GF-D8 (cell line): Measurements from ENCODE around the gene SLC1A1.

ENCODE experiments used
- DNase-seq: peaks from one replicate; lab custom pipeline; 2025; lab: John Stamatoyannopoulos, UW

SLC1A1 gene

DNA sequence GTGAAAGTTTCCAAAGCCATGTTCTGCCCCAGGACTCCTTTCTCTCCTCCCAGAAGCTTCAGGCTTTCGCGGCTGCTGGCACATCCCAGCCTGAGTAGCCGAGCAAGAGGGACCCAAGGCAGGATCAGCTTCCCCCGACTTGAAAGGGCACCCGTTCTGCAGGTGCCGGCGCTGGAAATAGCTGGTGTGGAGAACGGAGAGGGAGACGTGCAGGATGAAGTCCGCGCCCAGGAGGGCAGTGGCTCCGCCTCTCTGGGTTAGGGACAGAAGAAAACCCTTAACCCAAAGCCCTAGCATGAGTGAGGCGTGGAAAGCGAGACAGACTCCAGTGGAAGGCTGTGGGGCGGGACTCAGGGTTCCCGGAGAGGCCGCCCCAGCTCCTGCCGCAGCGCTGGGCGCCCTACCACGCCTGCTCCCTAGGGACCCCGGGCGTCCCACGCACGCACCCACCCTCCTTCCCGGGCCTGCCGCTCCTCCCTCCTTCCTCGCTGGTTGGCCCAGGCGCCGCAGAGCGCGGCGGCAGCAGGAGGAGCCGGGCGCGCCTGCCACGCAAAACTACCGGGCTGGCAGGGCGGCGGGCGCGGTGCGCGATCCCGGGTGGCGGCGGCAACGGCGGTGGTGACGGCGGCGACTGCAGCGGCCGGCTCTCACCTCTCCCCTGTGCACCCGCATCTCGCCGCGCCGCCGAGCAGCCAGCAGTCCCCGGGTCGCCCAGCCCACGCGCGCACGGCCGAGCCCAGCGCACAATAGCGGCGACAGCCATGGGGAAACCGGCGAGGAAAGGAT is at the start of gene SLC1A1:
Gene SLC1A1, plus strand, starts transcription at position 550 of the 786 bp plus-strand sequence. Its CDS starts 212 bp downstream, at position 762.
- DNase-seq = no peak

DNA sequence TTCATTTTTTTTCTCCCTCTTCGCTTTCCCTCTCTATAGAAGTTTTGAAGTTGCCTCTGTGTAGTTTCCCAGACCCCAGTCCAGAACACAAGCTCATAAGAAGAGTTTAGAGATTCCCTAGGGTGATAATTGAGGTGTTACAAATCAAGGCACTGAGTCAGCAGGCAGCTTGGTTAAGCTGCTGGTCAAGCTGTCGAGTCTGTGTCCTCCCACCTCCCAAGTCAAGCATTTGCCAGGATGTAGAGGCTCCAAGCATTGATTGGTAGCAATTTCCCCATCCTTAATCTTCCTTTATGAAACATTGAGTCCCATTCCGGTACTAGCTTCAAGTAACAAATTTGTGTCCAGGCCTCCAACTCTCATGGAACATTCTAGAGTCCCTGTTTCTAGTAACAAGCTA is 47.5 kb upstream of the SLC1A1 start:
- no peak for DNase-seq

DNA sequence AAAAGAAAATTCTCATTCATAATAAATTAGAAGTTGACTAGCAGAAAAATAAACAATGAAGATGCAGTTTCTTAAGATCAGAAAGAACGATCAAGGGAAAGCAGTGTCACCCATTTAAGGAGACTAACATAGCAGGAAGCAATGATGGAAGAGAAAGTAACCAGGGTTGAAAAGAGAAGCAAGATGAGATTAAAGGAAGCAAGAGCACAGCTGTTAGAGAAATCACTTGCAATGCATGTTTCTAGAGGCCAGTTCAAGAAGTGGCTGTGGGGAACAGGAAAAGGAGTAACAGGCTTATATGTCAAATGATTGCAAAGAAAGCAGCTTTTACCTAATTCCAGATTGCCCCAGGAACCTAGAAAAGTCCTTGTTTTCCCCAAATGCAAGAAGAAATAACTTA is 46.8 kb upstream of the SLC1A1 start:
- no peak for DNase-seq

DNA sequence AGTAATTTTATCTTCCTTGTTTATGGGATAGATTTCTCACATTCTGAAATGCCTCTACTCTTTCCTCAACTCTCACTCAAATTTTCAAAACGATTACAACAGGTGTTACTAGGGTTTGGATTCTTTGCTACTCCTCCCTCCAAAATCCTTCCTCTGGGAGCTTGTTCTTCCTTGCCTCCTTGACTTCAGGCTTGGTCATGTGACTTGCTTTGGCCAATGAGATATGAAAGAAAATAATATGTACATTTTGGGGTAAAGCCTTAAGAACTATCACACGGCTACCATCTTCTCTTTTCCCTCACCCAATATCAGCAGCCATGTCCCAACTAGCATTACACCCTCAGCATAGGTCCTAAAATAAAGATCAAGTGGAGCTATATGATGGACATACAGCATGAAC is 28.8 kb upstream of the SLC1A1 start:
- no peak for DNase-seq

DNA sequence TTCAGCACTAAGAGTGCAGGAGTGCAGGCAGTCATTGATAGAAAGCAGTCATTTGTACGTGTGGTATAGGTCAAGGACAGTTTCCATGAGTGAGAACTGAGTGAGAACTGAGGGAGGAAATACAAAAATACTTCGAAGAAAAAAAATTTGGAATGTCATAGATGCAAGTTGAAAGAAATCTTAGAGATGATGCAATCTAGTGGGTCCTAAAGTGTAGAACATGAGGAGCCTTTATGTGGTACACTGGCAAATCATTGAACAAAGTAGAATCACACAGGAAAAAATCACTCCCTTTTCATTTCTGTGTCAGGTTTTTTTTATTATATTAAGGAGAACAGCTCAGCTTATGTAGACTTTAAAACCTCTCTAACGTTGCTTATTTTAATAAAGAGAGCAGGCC is 26.4 kb upstream of the SLC1A1 start:
- DNase-seq = no peak

DNA sequence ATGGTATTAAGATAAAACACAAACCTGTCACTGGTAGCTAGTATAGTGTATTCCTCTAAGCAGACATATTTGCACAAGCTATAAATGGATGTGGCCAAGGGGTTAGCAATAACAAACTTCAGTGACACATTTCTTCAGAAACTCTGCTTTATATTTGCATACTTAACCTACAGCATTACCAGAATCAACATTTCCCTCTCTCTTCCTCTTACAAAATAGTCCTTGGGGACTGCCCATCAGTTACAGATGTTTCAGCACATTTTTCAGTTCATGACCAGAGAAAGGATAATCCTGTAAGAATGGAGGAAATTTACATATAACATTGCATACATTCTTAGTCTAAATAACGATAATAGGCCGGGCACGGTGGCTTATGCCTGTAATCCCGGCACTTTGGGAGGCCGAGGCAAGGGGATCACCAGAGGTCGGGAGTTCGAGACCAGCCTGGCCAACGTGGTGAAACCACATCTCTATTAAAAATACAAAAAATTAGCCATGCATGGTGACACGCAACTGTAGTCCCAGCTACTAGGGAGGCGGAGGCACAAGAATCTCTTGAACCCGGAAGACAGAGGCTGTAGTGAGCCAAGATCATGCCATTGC is 25.3 kb upstream of the SLC1A1 start:
- no peak for DNase-seq

DNA sequence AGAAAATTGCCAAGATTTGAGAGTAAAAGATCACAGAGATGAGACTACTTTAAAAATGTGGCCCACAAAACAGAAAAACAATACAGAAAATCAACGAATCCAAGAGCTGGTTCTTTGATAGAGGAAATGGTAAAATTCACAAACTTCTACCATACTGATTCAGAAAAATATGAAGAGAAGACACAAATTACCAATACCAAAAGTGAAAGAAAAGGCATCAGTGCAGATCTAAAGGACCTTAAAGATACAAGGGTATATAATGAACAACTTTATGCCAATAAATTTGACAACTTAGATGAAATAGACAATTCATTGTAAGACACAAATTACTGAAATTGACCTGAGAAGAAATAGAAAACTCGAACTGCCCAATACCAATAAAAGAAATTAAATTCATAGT is 24.4 kb upstream of the SLC1A1 start:
- no peak for DNase-seq

DNA sequence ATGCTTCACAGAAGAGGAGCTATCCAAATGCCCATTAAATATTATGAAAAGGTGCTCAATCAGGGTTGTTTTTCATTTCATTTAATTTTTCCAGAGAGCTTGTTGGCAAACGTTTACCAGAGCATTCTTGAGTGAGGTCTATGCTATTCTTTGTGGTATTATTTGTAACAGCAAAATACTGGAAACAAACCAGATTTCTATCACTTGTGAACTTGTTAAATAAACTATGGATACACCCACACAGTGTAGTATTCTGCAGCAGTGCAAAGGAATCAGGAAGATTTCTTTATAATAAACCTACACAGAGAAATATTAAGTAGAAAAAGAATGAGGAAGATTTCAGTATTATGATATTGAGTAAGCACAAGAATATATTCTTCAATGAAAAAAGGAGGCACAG is 15.0 kb upstream of the SLC1A1 start:
- DNase-seq = no peak

DNA sequence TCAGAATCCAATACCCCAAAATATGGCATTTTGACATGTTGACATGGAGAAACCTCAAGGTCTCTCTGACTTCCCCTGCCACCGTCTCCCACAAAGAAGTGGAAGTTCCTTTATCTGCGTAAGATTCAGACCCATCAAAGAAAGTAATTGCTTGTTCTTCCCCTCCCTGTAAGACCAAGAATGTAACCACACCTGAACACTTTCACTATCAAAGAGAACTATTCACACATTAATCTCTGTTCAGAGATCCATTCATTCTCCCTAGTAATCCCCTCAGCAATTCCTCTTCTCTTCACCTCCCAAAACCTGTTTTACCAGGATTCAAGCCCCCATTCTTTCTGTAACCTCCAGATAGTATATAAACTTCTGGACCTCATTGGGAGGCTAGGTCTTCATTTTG is 4.1 kb upstream of the SLC1A1 start:
- no peak for DNase-seq

DNA sequence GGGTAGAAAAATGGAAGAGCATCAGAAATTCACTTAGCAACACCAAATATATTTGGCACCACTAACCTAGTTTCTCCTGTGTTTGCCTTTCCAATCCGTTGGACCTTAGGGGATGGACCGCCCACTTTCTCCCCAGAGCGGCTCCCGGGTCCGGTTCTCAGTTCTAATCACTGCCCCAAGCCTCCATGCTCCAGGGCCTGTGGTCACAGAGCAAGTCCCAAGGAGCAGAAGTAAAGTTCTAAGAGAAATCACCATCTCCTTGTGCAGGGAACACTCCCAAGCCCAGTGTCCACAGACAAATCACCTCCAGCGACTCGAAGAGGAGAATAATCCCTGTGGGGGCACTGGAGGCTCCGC is 728 bp upstream of the SLC1A1 start:
- no peak for DNase-seq

DNA sequence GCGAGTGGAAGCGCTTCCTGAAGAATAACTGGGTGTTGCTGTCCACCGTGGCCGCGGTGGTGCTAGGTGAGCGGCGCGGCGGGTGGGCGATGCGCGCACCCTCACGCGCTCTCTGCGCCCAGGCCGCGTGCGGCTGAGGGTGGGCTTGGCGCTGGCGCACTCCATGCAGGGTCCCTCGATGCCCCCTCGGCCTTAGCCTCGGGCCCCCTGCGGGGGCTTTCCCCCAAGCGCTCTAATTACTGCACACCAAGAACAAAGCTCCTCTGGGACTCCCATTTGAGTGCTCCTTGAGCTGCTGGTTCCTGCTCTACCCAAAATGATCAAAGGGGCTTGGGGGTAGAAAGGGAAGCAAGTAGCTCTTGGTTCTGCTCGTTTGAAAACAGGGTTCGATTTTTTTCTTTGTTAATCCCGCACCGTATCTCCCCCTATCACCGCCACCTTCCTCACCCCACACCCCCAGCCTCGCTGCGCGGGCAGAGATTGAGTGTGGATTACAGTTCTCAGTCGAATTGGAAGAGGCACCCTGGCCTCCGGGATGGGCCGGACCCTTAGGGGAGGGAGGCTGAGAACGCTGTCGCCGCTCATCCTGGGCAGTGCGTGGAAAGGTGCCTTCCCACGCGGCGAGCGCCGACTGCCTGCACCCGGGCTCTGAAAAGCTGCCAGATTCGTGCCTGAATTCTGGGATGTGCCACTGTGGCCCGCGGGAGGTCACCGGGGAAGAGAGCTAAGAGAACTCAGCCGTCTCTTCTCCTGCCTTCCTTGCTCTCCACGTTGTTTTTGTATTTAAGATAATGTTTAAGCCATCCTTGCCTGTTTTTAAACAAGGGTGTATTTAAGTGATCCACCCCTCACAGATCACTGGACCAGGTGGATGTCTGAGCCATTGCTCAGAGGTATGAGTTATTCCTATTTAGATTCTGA is 697 bp downstream of the SLC1A1 start:
- no peak for DNase-seq

DNA sequence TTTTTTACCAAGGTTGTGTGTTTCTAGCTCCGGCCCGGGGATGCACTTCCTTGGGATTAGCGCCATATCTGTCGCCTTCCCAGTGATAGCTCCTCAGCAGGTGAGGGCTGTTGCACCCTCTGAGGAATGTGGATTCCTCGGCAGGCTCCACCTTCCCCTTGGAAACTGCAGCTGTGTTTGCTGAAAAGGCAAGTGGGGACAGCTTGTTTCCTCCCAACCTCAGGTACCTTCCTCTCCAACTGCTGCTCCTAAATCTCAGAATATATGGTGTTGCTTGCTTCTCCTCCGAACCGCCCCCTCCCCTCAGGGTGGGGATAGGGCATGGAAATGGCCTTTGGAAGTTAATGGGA is 1.3 kb downstream of the SLC1A1 start:
- no peak for DNase-seq

DNA sequence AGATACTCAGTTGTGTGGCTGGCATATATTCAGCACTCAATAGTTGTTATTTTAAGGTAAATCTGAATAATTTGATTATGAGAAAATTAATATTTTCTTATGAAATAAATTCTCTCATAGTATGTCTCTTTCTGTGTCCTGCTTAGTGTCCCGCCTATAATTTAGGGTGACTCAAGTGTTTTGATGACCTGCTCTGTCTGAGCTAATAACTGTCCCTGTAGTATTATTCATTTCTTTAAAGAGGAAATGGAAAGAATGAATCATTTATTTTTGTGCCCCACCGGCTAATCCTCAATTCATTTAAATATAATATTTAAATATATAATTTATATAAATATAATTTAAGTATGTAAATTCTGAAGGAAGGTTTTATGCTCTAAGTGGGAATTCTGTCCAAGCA is 4.1 kb downstream of the SLC1A1 start:
- no peak for DNase-seq

DNA sequence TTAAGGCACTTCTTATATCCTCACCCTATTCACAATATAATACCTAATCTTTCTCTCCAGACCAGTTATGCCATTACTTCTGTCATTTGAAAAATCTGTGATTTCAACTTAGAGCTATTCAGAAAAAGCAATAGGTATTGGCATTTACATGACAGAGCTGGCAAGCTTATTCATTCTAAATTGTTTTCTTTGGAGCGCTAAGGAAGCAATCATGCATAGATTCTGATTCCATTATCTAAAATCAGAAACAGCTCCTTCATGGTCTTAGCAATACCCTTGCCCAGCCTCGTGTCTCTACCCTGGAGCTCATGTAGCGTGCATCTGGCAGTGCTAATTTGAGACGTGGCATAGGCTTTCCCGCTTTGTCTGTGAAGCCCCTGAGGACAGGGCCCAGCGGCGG is 4.5 kb downstream of the SLC1A1 start:
- DNase-seq = no peak

DNA sequence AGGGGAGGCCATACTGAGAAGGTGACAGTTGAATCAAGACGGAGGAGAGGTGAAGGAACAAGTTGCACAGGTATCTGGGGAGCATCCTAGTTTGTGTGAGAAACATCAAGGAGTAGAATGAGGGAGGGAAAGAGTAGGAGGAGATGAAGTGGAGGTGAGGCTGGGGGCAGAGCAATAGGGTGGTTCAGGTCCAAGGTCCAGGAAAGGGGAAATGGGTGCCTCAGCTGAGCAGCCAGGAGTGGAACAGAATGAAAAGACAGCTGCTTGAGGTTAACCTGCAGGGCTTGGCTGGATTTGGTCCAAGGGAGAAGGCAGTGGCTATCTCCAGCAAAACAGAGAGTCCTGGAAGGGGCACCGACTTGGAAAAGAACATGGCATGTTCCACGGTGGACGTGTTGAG is 5.3 kb downstream of the SLC1A1 start:
- no peak for DNase-seq

DNA sequence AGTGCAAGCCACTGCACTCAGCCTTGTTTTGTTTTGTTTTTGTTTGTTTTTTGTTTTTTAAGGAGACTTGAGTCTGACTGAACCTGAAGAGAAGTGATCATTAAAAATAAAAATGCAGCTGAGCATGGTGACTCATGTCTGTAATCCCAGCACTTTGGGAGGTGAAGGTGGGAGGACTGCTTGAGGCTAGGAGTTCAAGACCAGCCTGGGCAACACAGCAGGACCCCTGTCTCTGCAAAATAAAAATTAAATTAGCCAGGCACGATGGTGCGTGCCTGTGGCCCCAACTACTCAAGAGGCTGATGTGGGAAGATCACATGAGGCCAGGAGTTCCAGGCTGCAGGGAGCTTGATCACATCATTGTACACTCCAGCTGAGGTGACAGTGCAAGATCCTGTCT is 6.2 kb downstream of the SLC1A1 start:
- no peak for DNase-seq

DNA sequence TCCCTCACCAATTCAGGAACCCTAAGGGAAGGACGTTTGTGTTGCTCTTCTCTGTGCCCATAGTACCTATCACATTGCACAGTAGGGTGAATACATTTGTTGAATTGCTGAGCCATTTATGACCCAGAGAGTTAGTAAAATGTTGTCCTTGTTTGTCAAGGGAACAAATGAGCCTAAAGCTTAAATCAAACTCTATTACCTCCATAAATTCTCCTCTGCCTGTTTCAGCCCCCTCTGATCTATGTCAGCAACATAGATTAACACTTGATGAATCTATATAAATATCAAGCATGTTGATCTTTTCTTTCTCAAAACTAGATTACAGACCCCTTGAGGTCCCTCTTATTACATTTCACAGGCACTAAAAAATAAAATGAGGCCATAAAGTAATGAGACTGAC is 7.1 kb downstream of the SLC1A1 start:
- DNase-seq = no peak

DNA sequence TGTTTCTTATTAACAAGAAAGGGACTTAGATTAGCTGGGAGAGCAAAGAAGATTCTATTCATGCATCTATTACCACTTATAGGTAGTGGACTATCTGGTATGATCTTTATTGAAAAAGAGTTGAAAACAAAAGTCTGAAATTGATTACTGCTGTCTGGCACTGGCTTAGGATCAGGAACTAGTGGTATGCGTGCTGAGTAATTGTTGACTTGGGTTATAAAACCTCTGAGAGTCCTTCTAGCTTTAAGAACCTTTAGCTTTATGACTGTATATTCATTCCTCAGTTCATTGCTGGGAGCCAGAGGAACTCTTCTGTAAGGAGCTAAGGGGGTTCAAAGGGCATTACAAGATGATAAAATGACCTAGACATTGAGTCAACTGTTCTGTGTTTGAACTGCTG is 7.6 kb downstream of the SLC1A1 start:
- no peak for DNase-seq

DNA sequence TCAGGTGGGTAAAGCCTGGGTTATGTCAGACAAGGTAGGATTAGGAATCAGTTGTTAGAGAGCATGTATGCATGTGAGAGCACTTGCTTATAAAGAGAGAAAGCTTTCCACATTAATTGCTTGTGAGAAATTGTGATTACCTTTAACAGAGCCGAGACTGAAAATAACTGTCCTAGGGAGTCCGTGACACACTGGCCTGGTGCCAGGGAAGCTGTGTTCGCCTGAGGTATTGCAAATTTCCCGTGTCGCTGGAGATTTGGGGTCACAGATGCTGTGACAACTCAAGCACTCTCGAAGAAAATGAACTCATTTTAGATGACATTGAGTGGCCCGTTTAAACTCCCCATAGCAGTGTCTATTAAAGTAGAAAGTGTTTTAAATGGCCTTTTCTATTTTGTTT is 9.6 kb downstream of the SLC1A1 start:
- no peak for DNase-seq

DNA sequence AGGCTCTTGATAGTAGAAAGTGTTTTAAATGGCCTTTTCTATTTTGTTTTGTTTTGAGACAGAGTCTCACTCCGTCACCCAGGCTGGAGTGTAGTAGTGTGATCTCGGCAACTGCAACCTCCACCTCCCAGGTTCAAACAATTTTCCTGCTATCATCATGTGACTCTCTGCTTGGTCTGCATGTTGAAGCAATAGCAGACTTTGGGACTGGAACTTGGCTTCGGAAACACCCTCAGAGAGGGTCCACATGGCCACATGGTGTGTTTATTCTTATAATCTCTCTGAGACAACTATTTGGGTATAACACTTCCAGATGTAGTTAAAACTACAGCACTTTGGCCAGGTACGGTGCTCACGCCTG is 10.9 kb downstream of the SLC1A1 start:
- no peak for DNase-seq

DNA sequence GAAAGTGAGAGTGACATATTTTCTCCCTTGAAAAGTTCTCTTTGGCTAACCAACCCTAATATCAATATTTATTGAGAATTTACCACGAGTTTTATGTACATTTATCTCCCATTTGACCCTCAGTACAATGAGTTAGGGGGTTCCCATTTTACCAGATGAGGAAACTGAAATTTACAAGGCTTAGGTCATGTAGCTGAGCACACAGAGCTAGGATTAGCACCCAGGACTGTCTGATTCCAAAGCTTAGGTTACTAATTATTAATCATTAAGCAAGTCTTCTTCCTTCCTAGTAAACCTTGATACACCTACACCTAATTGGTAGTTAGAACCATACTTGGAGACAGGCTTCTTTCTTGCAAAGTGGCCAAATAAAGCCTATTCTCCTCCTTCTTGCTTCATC is 12.2 kb downstream of the SLC1A1 start:
- DNase-seq = no peak

DNA sequence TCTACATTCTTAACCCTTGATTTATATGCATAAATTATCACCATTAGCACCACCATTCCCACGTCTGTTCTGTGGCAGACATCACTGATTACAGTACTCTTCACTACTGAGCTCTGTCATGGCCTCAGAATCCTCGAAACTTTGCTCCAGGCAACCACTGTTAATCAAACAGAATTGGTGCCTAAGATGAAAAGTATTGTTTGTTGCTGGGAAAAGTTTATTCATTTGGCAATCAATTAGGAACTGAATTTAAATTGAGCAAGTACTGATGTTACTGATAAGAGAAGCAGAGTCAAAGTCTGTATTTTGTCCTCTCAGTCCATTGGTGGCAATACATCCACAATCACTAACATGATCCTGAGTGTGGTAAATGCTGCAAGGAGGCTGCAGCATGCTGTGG is 12.8 kb downstream of the SLC1A1 start:
- DNase-seq = no peak

DNA sequence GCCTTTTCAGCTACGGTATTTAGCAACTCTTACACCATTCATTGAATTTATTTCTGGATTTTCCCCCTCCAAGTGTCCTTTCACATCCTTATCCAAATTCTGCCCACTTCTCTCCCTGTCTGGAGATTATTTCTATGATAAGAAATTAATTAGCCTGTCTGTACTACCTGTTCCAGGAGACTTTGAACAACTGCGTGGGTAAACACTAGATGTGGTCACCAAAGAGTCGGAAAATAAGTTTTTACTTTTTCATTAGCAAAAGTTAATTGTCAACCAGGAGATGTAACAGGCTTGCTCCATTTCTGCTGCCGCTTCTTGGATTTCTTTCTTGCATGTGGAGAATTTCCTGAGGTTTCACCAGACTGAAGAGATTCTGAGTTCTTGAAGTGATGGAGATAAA is 14.0 kb downstream of the SLC1A1 start:
- DNase-seq = no peak
